SK-N-SH (cell line): ENCODE measurements around the gene LINC00237. TPM values are rescaled to one million over a fixed set of nuclear protein-coding genes. Genes with fewer than 3 reads are reported as not detected.

ENCODE experiments used
- CTCF ChIA-PET: fragments of 300-600, 350-600 bp; formaldehyde crosslinking; extraction: SDS; loops from one replicate; lab custom pipeline; 2021; lab: Yijun Ruan, JAX
- POLR2A ChIA-PET: fragments of 350-600 bp; sonication (Branson Sonifier 250); formaldehyde crosslinking; extraction: SDS; loops from one replicate; lab custom pipeline; 2020; ENCODE audit warnings: antibody characterized with exemption, inconsistent platforms; lab: Yijun Ruan, JAX
- DNase-seq: peaks from one replicate; pipeline ENCODE4 v3.0.0; 2012
- H2AFZ ChIP-seq: fragments of 200-600 bp; sonication (generic); 2 replicates; pipeline ENCODE4 v1.8.1; 2016; ENCODE audit warnings: antibody characterized with exemption, mild to moderate bottlenecking, low read depth
- H3F3A ChIP-seq: fragments of 200-600 bp; sonication (generic); replicated peaks from 2 replicates; pipeline ENCODE3; 2016; ENCODE audit warnings: antibody characterized with exemption, mild to moderate bottlenecking; ENCODE audit not compliant: insufficient read depth
- H3K27ac ChIP-seq, 2 experiments: fragments of 200-500 bp in 1 of 2; fragments of 200-600 bp in 1 of 2; sonication (Bioruptor generic) in 1 of 2; sonication (generic), shearing (Covaris generic) in 1 of 2; 2 replicates each; pipeline versions ENCODE4 v1.5.1 to v1.6.1; 2014 to 2016; ENCODE audit warnings: low read depth in 2 of 2, inconsistent platforms in 1 of 2, low read length in 1 of 2, mild to moderate bottlenecking in 1 of 2, mixed read lengths in 1 of 2
- H3K27me3 ChIP-seq: fragments of 200-600 bp; sonication (generic), shearing (Covaris generic); 2 replicates; pipeline ENCODE4 v1.6.1; 2016; ENCODE audit warnings: mixed run types; ENCODE audit not compliant: insufficient read depth
- H3K36me3 ChIP-seq, 2 experiments: fragments of 200-500 bp in 1 of 2; fragments of 200-600 bp in 1 of 2; sonication (Bioruptor generic) in 1 of 2; sonication (generic) in 1 of 2; replicated peaks in 1 of 2; 2 replicates each; pipeline versions ENCODE3 to v1.5.1; 2014 to 2016; ENCODE audit warnings: low read length in 1 of 2, mild to moderate bottlenecking in 1 of 2; ENCODE audit not compliant: insufficient read depth in 2 of 2, control insufficient read depth in 1 of 2
- H3K4me1 ChIP-seq, 2 experiments: fragments of 200-500 bp in 1 of 2; fragments of 200-600 bp in 1 of 2; sonication (Bioruptor generic) in 1 of 2; sonication (generic), shearing (Covaris generic) in 1 of 2; 2 replicates each; pipeline versions ENCODE4 v1.5.1 to v1.6.1; 2014 to 2016; ENCODE audit warnings: low read depth in 1 of 2, low read length in 1 of 2, mixed run types in 1 of 2; ENCODE audit not compliant: insufficient read depth in 2 of 2, control insufficient read depth in 1 of 2
- H3K4me2 ChIP-seq: fragments of 200-600 bp; sonication (generic), shearing (Covaris generic); 2 replicates; pipeline ENCODE4 v1.6.1; 2017; ENCODE audit warnings: mixed run types
- H3K4me3 ChIP-seq, 2 experiments: fragments of 200-500 bp in 1 of 2; fragments of 200-600 bp in 1 of 2; sonication (Bioruptor generic) in 1 of 2; sonication (generic), shearing (Covaris generic) in 1 of 2; 2 replicates each; pipeline versions ENCODE4 v1.5.1 to v1.8.1; 2014 to 2016; ENCODE audit warnings: low read depth in 2 of 2, inconsistent platforms in 1 of 2, low read length in 1 of 2, mild to moderate bottlenecking in 1 of 2, mixed read lengths in 1 of 2, moderate library complexity in 1 of 2
- H3K79me2 ChIP-seq: fragments of 200-600 bp; sonication (generic); 2 replicates; pipeline ENCODE4 v1.8.1; 2017; ENCODE audit warnings: mild to moderate bottlenecking; ENCODE audit not compliant: insufficient read depth
- H3K9ac ChIP-seq: fragments of 200-600 bp; sonication (generic); 2 replicates; pipeline ENCODE4 v1.6.1; 2017; ENCODE audit warnings: mixed run types
- H3K9me2 ChIP-seq: fragments of 200-600 bp; sonication (generic); 2 replicates; pipeline ENCODE4 v1.6.1; 2017; ENCODE audit warnings: mixed run types
- H3K9me3 ChIP-seq: fragments of 200-600 bp; sonication (generic); 2 replicates; pipeline ENCODE4 v1.6.1; 2017; ENCODE audit warnings: mixed run types, mild to moderate bottlenecking, moderate library complexity
- H4K20me1 ChIP-seq: fragments of 200-600 bp; sonication (generic); 2 replicates; pipeline ENCODE4 v1.6.1; 2017; ENCODE audit warnings: mild to moderate bottlenecking, mixed run types; ENCODE audit not compliant: insufficient read depth
- CTCF ChIP-seq: fragments of 200-600 bp; sonication (generic); IDR thresholded peaks from 2 replicates; pipeline ENCODE4 v1.6.1; 2017; ENCODE audit warnings: antibody characterized with exemption, mild to moderate bottlenecking, moderate library complexity
- ELF1 ChIP-seq: IDR thresholded peaks from 2 replicates; pipeline ENCODE4 v1.4.0; 2012
- EP300 ChIP-seq, 2 experiments: IDR thresholded peaks; 2 replicates each; pipeline versions ENCODE4 v1.4.0 to v1.6.1; 2012; ENCODE audit warnings: borderline replicate concordance in 1 of 2, low read depth in 1 of 2, low read length in 1 of 2
- EZH2phosphoT487 ChIP-seq: fragments of 200-600 bp; sonication (generic); IDR thresholded peaks from 2 replicates; pipeline ENCODE4 v1.6.1; 2017; ENCODE audit warnings: low read depth, mixed run types, mild to moderate bottlenecking, antibody characterized with exemption, moderate library complexity, borderline replicate concordance
- FOSL2 ChIP-seq: IDR thresholded peaks from 2 replicates; pipeline ENCODE4 v1.4.0; 2012; ENCODE audit warnings: low read depth, mild to moderate bottlenecking, moderate library complexity, borderline replicate concordance
- GABPA ChIP-seq: IDR thresholded peaks from 2 replicates; pipeline ENCODE4 v1.4.0; 2012; ENCODE audit warnings: low read depth, mild to moderate bottlenecking
- GATA2 ChIP-seq: sonication (generic); formaldehyde crosslinking; IDR thresholded peaks from 2 replicates; pipeline ENCODE4 v1.5.0; 2020; ENCODE audit warnings: mild to moderate bottlenecking, missing genetic modification reagents
- JUND ChIP-seq: IDR thresholded peaks from 2 replicates; pipeline ENCODE4 v1.4.0; 2012
- MAX ChIP-seq: IDR thresholded peaks from 2 replicates; pipeline ENCODE4 v1.4.0; 2012; ENCODE audit warnings: low read depth
- MXI1 ChIP-seq: IDR thresholded peaks from 2 replicates; pipeline ENCODE4 v1.6.1; 2012; ENCODE audit warnings: mild to moderate bottlenecking, low read depth, low read length, improper control_type of control experiment
- NRF1 ChIP-seq: IDR thresholded peaks from 2 replicates; pipeline ENCODE4 v1.6.1; 2012; ENCODE audit warnings: low read depth, mild to moderate bottlenecking, low read length
- POLR2AphosphoS5 ChIP-seq: IDR thresholded peaks from 2 replicates; pipeline ENCODE4 v1.6.1; 2012; ENCODE audit warnings: low read depth, low read length
- RCOR1 ChIP-seq: fragments of 150-350 bp; IDR thresholded peaks from 2 replicates; pipeline ENCODE4 v1.6.1; 2017; ENCODE audit warnings: antibody characterized with exemption, low read length
- REST ChIP-seq: IDR thresholded peaks from 2 replicates; pipeline ENCODE4 v1.6.1; 2012; ENCODE audit warnings: mild to moderate bottlenecking, low read depth, low read length, moderate library complexity
- TAF1 ChIP-seq: IDR thresholded peaks from 2 replicates; pipeline ENCODE4 v1.6.1; 2012; ENCODE audit warnings: low read depth, mild to moderate bottlenecking, low read length, moderate library complexity, borderline replicate concordance
- TEAD4 ChIP-seq: IDR thresholded peaks from 2 replicates; pipeline ENCODE4 v1.4.0; 2012; ENCODE audit warnings: mild to moderate bottlenecking, borderline replicate concordance; ENCODE audit not compliant: insufficient read depth
- YY1 ChIP-seq: IDR thresholded peaks from 2 replicates; pipeline ENCODE4 v1.4.0; 2012; ENCODE audit warnings: low read depth, mild to moderate bottlenecking
- ZBTB33 ChIP-seq: IDR thresholded peaks from 2 replicates; pipeline ENCODE4 v1.4.0; 2012; ENCODE audit warnings: low read depth, borderline replicate concordance
- WGBS: methylation state at CpG from one replicate; pipeline ENCODE4 v1.1.6; 2017; ENCODE audit warnings: low lambda C conversion rate; 5-methylcytosine and 5-hydroxymethylcytosine counted together
- polyA plus RNA-seq, 3 experiments: library from polyadenylated mRNA; depleted of rRNA; stranded (reverse); fragments of >200 nt; gene quantifications; 2 replicates each; pipeline ENCODE4 v1.2.3, GENCODE V29; 2012

The LINC00237 gene
- polyA plus RNA-seq, 1 of the 3 experiments (the other 2 are of a cell fraction): not detected

GRCh38 chr20:21049305-21049828 is 56.8 kb downstream of the LINC00237 start:
- 52% methylated on average over 3 of the region's 6 CpGs for WGBS
- POLR2A ChIA-PET: no interaction called here

More at GRCh38 chr20:21049305-21049828, 56.8 kb downstream of the LINC00237 start:
- Histone ChIP-seq H3K9me3 (no peaks in the 10 kb centered on the region), H3K4me1 (no peaks in the 10 kb centered on the region; a peak in 1 of 4 replicates), H3K9ac (no peak overlapping the region), H3K9me2 (no peaks in the 10 kb centered on the region), H3K4me2 (no peak overlapping the region), H4K20me1 (no peaks in the 10 kb centered on the region), H3K4me3 (no peak overlapping the region), H3K27me3 (no peaks in the 10 kb centered on the region; the same call in 1 of the 2 replicates), H2AFZ (no peak overlapping the region), H3F3A (no peaks in the 10 kb centered on the region), H3K27ac (no peak overlapping the region), H3K79me2 (no peaks in the 10 kb centered on the region), H3K36me3 (no peaks in the 10 kb centered on the region)
- CTCF ChIA-PET: interaction anchor here (0.6 to 3.6 kb wide), 7 partner anchors 12 to 456 kb away, joined by 3 to 19 read pairs (median 5); no protein-coding TSS in a partner anchor
- DNase-seq: no peak
- TF ChIP-seq MXI1 (no peak), ZBTB33 (no peak), TEAD4 (no peak), CTCF (no peak), YY1 (no peak), POLR2AphosphoS5 (no peak), NRF1 (no peak), TAF1 (no peak), GABPA (no peak), REST (no peak), JUND (no peak), MAX (no peak), FOSL2 (no peak), RCOR1 (no peak), GATA2 (CRISPR knock-in tag) (no peak), EP300 (IDR thresholded peaks at IDR 0.05; ENCODE audit: borderline replicate concordance in 1 of 2, low read depth in 1 of 2, low read length in 1 of 2) (no peak), EZH2phosphoT487 (no peak), ELF1 (no peak)
